ENCODE data around the gene HES7.

The HES7 gene

GRCh38 chr17:8075574-8076342 lies 48.1 kb downstream of the HES7 start:
- no peak for TF ChIP-seq EZH2phosphoT487 (IDR thresholded peaks at IDR 0.05; ENCODE audit: borderline replicate concordance)
- TF ChIP-seq, protein P1, sequence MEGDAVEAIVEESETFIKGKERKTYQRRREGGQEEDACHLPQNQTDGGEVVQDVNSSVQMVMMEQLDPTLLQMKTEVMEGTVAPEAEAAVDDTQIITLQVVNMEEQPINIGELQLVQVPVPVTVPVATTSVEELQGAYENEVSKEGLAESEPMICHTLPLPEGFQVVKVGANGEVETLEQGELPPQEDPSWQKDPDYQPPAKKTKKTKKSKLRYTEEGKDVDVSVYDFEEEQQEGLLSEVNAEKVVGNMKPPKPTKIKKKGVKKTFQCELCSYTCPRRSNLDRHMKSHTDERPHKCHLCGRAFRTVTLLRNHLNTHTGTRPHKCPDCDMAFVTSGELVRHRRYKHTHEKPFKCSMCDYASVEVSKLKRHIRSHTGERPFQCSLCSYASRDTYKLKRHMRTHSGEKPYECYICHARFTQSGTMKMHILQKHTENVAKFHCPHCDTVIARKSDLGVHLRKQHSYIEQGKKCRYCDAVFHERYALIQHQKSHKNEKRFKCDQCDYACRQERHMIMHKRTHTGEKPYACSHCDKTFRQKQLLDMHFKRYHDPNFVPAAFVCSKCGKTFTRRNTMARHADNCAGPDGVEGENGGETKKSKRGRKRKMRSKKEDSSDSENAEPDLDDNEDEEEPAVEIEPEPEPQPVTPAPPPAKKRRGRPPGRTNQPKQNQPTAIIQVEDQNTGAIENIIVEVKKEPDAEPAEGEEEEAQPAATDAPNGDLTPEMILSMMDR (conservative IDR thresholded peaks at IDR 0.05; ENCODE audit: low read length): no peak
- Histone ChIP-seq H3F3A (ENCODE audit: low read depth) (no peaks in the 10 kb centered on the region), H3K4me2 (ENCODE audit: low read depth, low read length, poor library complexity, severe bottlenecking) (no peak overlapping the region), H3K4me3 (ENCODE audit: low read length, poor library complexity, severe bottlenecking) (no peak overlapping the region), H3K79me2 (ENCODE audit: insufficient read depth, low read length) (no peaks in the 10 kb centered on the region), H3K36me3 (ENCODE audit: insufficient read depth, low read length) (no peaks in the 10 kb centered on the region), H3K9ac (ENCODE audit: low read depth, low read length, poor library complexity, severe bottlenecking) (no peak overlapping the region), H3K9me3 (ENCODE audit: insufficient read depth, low read depth, low read length) (no peaks in the 10 kb centered on the region), H4K20me1 (ENCODE audit: insufficient read depth, low read length, poor library complexity, severe bottlenecking) (no peaks in the 10 kb centered on the region), H3K27me3 (ENCODE audit: insufficient read depth, low read length, poor library complexity, severe bottlenecking) (peaks cover 7% of the 10 kb centered on the region), H3K9me2 (replicated peaks; ENCODE audit: low read depth, low read length) (no peaks in the 10 kb centered on the region), H2AFZ (ENCODE audit: low read length) (no peak overlapping the region), H3K4me1 (ENCODE audit: insufficient read depth, low read length, poor library complexity, severe bottlenecking) (peaks cover 5% of the 10 kb centered on the region)

DNA sequence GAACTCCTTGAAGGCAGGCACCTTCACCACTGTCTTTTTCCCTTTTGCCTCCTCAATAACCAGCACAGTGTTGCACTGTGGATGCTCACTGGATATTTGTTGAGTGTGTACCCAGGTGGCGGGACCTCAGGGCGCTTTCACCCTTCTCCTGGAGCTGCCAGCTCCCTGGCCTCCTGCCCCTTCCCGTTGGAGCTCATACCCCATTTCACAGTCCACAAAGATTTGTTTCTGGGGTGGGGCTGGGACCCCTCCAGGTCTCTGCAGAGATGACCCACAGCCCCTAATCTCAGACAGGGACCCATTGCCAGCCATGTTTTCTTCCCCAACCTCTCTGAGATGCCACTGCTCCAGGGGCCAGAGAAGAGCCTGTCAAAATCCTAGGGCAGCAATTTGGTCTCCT lies 48.8 kb downstream of the HES7 start:
- no peaks in the 10 kb centered on the region for H4K20me1 ChIP-seq (ENCODE audit: insufficient read depth, low read length, poor library complexity, severe bottlenecking)
- no peak overlapping the region for H3K4me2 ChIP-seq (ENCODE audit: low read depth, low read length, poor library complexity, severe bottlenecking)
- no peak overlapping the region for H3K9ac ChIP-seq (ENCODE audit: low read depth, low read length, poor library complexity, severe bottlenecking)
- TF ChIP-seq EZH2phosphoT487 (IDR thresholded peaks at IDR 0.05; ENCODE audit: borderline replicate concordance): no peak
- TF ChIP-seq, protein P1 (conservative IDR thresholded peaks at IDR 0.05; ENCODE audit: low read length): no peak
- no peak overlapping the region for H2AFZ ChIP-seq (ENCODE audit: low read length)
- no peaks in the 10 kb centered on the region for H3K9me3 ChIP-seq (ENCODE audit: insufficient read depth, low read depth, low read length)
- no peaks in the 10 kb centered on the region for H3F3A ChIP-seq (ENCODE audit: low read depth)
- no peaks in the 10 kb centered on the region for H3K79me2 ChIP-seq (ENCODE audit: insufficient read depth, low read length)
- no peak overlapping the region for H3K4me3 ChIP-seq (ENCODE audit: low read length, poor library complexity, severe bottlenecking)
- H3K36me3 ChIP-seq (ENCODE audit: insufficient read depth, low read length): no peaks in the 10 kb centered on the region
- no peaks in the 10 kb centered on the region for H3K9me2 ChIP-seq (replicated peaks; ENCODE audit: low read depth, low read length)
- peaks cover 1% of the 10 kb centered on the region for H3K4me1 ChIP-seq (ENCODE audit: insufficient read depth, low read length, poor library complexity, severe bottlenecking)
- H3K27me3 ChIP-seq (ENCODE audit: insufficient read depth, low read length, poor library complexity, severe bottlenecking): peaks cover 7% of the 10 kb centered on the region

- H3F3A ChIP-seq (ENCODE audit: low read depth): no peaks in the 10 kb centered on the region
- TF ChIP-seq, protein P1 (conservative IDR thresholded peaks at IDR 0.05; ENCODE audit: low read length): no peak
- TF ChIP-seq EZH2phosphoT487 (IDR thresholded peaks at IDR 0.05; ENCODE audit: borderline replicate concordance): no peak
- no peak overlapping the region for H3K9ac ChIP-seq (ENCODE audit: low read depth, low read length, poor library complexity, severe bottlenecking)
- H3K4me2 ChIP-seq (ENCODE audit: low read depth, low read length, poor library complexity, severe bottlenecking): no peak overlapping the region
- H3K27me3 ChIP-seq (ENCODE audit: insufficient read depth, low read length, poor library complexity, severe bottlenecking): peaks cover 7% of the 10 kb centered on the region
- no peaks in the 10 kb centered on the region for H3K4me1 ChIP-seq (ENCODE audit: insufficient read depth, low read length, poor library complexity, severe bottlenecking)
- H3K9me2 ChIP-seq (replicated peaks; ENCODE audit: low read depth, low read length): no peaks in the 10 kb centered on the region
- no peak overlapping the region for H3K4me3 ChIP-seq (ENCODE audit: low read length, poor library complexity, severe bottlenecking)
- H3K79me2 ChIP-seq (ENCODE audit: insufficient read depth, low read length): no peaks in the 10 kb centered on the region
- H3K9me3 ChIP-seq (ENCODE audit: insufficient read depth, low read depth, low read length): no peaks in the 10 kb centered on the region
- no peaks in the 10 kb centered on the region for H4K20me1 ChIP-seq (ENCODE audit: insufficient read depth, low read length, poor library complexity, severe bottlenecking)
- 0 out of 2 replicates have a peak overlapping the region, but pooled peaks have one; percentile 78 for H2AFZ ChIP-seq (ENCODE audit: low read length)
- H3K36me3 ChIP-seq (ENCODE audit: insufficient read depth, low read length): no peaks in the 10 kb centered on the region
Observed at GRCh38 chr17:8074554-8074953, 49.4 kb downstream of the HES7 start.

Measured in Loucy (cell line).